Amygdala (tissue), 56 donors: ENCODE measurements around the gene LHFPL3.
"Not testable (repeated sequence)": the region's sequence is repeated elsewhere in the genome, so short reads cannot be mapped to it uniquely, and the experiment has no call there.

Experiments
- DNase-seq, 56 donors: peaks; one replicate each; lab custom pipeline; 2025; lab: John Stamatoyannopoulos, UW

The LHFPL3 gene

DNA sequence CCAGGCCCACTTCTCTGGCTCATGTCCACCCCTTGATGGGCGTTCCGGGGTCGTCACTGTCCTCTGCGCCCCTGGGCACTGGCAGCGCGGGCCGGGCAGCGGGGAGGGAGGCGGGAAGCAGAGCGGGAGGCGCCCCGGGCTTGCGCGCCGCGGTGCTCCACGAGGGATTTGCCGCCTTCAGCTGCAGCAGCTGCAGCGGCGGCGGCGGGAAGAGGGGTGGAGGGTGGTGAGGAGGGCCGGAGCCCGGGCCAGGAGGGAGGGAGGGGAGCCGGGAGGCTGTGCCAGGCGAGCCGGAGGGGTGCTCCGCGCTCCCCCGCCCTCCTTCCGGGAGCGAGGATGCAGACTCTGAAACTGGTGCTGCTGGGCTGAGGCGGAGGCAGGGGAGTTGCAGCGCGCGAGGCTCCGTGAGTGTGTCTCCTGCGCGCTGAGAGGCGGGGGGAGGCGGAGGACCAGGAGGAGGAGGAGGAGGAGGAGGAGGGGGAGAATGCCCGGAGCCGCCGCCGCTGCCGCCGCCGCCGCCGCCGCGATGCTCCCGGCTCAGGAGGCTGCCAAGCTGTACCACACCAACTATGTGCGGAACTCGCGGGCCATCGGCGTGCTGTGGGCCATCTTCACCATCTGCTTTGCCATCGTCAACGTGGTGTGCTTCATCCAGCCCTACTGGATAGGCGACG, at the start of gene LHFPL3:
LHFPL3 (plus strand) TSS at position 308 of the 674 bp plus-strand sequence.
- DNase-seq: peak in 36 of 56 donors; percentile 4 to 62 (median 27)

DNA sequence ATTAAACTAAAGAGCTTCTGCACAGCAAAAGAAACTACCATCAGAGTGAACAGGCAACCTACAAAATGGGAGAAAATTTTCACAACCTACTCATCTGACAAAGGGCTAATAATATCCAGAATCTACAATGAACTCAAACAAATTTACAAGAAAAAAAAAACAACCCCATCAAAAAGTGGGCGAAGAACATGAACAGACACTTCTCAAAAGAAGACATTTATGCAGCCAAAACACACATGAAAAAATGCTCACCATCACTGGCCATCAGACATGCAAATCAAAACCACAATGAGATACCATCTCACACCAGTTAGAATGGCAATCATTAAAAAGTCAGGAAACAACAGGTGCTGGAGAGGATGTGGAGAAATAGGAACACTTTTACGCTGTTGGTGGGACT, 46.7 kb upstream of the LHFPL3 start:
- DNase-seq: not testable (repeated sequence)

DNA sequence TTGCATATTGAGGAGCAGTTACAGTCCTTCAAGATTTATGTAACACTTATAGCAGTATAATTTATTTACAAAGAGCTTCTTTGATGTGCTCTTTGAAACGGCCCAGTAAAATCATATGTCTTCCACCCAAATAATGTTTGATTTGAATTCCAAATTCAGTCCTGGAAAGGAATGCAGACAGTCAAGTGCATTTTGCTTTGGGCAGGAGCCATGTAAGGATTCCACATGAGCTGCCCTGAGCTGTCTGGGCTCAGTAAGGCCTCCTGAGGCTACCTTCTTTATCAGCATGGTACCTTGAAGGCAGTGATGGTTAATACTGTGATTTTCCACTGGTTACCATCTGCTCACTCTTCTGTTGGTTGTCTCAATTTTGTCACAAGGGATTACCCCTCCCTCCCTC, 41.6 kb upstream of the LHFPL3 start:
- DNase-seq: no peak

DNA sequence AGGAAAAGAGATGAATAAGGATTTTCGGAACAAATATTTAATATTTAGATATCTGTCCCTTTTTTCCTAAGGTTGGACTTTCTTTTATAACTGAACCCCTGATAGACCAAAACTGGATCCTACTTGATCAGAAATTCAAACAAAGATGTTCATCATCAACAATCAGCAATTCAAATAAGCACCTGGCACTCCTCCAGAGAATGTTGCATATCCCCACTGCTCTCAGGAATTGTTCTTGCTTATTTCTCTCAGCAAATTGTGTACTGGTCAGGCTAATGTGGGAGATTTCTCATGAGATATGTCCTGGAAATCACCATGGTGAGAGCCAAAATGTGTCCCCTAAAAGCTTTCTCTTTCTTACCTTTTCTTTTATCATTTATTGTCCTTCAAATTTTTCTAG, 40.3 kb upstream of the LHFPL3 start:
- no peak for DNase-seq

DNA sequence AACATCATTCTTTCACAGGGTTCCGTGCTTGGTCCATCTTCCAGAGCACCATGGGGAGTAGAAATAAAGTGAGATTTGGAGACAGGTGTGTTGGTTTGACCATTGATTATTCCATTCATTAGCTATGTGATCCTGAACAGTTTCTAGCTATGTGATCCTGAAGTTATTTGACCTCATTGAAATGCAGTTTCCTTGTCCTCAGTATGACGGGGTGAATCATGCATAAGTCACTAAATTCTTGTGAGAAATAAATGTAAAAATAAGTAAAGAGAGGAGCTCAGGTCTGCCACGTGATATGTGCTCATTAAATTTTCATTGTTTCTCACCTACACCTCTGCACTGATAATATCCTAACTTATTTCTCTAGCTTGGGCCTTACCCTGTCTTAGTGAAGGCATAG, 34.1 kb upstream of the LHFPL3 start:
- DNase-seq: no peak

DNA sequence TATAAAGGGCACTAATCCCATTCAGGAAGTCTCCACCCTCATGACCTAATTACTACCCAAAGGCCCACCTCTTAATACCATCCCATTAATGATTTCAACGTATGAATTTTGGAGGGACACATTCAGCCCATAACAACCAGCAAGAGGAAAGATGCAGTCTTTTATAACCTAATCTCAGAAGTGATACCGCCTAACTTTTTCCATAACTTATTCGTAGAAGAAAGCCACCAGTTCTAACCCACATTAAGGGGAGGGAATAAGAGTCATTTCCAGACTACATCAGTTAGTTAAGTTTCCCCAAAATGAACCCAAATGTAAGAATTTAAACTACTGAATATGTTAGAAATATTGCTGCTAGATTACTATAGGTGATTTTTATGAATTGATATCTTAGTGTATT, 32.1 kb upstream of the LHFPL3 start:
- DNase-seq: no peak

DNA sequence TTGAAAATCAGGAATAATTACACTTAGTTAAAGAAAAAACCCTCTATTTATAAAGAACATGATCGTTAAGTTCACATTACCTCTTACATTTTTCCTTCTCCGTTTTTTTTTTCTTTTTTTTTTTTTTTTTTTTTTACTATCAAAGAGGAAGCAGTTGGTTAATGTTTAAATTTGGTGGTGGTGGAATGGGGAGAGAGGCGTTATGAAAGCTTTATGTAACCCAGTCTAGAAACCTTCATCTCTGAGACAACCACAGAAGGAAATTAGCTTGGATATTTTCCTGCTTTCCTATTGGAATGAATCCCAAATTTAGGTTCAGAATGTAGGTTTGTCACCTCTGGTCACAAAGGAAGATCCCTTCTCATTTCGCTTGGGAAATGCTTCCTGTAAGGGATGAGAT, 31.5 kb upstream of the LHFPL3 start:
- DNase-seq: no peak

DNA sequence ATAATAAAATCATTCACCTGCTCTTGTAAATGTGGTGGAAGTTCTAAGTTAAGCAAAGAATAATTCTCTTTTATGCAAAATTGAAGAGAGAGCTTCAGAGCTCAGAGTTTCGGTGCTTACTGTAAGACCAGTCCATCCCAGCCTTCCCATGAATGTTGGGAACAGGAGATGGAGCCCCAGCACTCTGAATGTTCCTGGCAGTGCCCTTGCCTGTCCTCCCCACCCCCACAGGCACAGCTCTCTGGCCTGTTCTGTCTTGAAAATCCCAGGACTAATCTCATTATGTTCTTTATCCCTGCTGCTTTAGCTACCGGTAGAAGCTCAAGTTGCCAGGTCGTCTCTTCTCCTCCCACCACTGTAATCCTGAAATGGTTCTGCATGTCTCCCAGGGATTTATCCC, 29.1 kb upstream of the LHFPL3 start:
- no peak for DNase-seq

DNA sequence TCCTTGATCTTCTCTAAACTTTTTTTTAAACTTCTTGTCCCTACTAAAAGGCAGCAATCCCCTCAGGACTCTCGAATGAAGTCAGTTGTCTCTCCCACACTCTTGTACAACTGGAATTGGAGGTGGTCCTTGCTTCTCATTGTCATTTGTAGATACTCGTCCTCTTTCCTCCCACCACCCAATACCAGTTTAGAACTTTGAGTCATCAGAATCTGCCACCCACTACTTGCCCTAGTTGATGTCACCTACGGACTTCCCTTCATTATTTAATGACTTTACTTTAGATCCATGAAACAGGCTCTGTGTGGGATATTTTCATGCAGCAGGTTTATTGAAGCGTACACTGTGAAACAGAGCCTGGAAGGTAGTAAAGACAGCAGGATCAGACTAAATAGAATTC, 28.6 kb upstream of the LHFPL3 start:
- no peak for DNase-seq

DNA sequence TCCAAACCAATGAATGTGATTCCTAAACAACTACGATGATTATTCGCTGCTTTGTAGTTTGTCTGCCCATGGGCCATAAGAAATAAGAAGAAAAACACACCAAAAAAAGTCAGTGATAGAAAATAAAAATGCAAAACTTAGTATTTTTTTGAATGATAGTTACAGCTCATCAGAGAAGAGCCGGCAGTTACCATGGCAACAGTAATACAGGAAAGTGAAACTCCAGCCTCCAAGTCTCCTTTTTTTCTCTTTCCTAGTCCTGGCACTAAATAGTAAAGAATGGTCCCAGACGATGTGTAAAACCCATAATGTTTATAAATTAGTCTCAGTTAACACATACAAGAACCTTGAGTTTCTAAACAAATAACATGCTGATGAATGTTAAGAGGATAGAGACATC, 21.6 kb upstream of the LHFPL3 start:
- DNase-seq: no peak

DNA sequence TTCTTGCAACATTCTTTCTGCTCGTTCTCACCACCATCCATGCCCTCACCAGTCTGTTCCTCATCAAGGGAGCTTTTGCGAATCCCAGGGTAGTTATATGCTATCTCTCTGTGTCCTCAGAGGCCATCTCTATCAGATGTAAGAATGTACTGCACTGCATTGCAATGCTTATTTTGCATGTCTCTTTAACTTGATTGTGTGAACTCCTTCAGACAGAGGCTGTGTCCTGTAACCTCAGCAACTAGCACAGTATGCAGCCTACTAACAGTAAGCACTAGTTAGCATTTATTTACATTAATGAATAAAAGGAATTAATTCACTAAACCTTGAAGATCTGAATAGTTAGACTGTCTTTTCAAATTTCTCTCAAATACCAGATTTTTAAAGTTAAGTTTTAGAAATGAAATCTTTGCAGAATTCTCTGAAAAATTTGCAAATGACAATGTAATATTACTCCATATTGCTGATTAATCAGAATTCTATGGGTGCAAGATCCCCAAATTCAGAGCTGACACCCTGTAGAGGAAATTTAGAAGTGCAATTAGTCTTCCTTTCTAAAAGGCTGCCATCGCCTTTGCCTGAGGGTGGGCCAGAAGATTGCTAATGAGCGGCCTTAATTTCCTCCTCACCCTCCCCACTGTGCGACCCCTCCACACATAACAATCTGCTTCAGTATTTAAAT, 10.3 kb upstream of the LHFPL3 start:
- no peak for DNase-seq

DNA sequence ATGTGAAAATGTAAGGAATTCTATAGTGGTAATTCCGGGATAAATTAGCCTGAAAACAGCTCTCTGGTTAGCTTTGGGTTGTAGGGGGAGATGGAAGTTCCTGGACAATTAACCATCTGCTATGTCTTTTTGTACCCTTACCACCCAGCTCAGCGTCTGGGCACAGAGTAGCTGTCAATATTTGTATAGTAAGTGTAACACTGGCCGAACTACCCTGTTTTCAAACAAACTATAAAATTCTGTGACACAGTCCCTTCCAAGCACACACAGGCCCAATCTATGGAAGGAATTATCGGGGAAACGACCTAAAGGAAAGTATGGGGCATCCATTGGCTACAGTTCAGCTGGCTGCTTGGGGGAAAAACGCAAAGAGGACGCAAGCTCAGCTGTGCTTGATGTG, 869 bp upstream of the LHFPL3 start:
- no peak for DNase-seq

DNA sequence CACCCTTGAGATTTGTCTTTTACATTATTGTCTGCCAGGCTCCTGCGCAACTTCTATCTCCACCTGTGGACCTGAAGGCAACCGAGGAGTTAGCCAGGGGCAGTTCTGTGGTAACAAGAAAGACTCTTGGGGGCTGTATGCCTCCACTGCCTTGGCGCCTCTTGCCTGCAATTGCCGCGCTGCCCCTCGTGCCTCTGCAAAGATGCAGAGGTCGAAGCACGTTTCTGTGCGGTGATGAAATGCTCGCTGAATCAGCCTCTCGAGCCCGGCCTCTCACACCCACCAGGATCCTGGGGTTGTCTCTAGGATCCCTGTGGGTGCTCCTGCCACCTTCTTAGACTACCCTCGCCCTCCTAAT, 486 bp upstream of the LHFPL3 start:
- DNase-seq: peak in 1 of 56 donors; percentile 39

DNA sequence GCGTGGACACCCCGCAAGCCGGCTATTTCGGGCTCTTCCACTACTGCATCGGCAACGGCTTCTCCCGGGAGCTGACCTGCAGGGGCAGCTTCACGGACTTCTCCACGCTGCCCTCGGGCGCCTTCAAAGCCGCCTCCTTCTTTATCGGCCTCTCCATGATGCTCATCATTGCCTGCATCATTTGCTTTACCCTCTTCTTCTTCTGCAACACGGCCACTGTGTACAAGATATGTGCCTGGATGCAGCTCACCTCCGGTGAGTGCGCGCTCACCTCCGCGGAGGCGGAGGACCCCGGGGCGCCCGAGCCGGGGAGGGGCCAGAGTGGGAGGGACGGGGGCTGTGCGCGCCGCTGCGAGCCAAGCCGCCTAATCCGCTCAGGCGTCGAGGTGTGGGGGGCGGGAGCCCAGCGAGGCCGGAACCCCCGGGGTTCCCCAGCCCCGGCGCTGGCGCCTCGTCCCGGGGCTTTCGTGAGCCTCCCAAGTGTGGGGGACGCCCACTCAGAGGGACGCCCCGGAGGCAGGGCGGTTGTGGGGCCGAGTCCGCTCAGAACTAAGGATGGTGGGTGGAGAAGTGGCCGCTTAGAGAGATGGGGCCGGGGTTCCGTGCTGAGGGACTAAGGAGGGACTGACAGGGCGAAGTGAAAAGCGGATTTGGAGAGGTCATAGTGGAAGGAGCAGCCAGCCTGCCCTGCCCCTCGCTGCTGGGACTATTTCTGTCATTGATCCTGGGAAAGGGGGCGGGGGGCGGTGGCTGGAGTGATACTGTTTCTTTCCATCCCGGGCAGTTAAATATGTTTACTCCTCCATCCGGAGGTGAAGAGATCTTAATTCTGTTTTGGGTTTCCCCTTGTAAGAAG, 795 bp downstream of the LHFPL3 start:
- peak in 6 of 56 donors; percentile 2 to 32 (median 20) for DNase-seq

DNA sequence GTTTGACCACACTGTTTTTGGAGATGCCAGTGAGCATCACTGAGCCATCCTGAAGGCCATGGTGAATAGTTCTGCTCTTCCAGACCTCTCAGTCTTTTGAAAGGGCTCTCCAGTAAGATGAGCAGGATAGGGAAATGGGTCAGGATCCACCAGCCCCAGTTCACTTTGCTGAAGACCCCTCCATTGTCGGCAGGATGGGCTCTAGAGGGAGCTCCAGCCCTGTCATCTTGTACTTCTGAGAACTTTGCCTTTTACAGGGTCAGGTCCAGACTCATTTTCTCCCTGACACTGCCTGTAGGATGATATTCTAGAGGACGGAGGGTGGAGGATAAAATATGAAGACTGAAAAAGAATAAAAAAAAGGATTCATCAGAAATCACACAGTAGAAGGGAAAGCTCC, 13.1 kb downstream of the LHFPL3 start:
- peak in 9 of 56 donors; percentile 1 to 63 (median 16) for DNase-seq

DNA sequence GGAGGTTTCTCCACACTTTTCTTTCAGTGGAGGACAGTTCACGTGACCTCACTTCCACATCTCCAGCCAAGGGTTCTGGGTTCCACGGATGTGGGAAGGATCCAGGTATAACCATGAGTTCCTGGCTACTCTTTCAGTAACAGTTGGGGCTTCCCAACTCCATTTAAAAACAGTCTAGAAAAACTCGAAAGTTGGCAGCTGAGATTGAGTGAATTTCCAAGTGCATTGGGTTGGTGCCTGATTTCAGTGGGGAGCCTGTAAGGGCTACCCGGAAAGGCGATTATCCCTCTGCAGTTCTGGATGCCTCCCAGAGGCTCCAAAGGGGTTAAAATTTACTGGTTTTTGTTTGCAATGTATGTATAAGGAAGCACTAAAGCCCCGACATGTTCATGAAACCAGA, 24.3 kb downstream of the LHFPL3 start:
- DNase-seq: no peak

DNA sequence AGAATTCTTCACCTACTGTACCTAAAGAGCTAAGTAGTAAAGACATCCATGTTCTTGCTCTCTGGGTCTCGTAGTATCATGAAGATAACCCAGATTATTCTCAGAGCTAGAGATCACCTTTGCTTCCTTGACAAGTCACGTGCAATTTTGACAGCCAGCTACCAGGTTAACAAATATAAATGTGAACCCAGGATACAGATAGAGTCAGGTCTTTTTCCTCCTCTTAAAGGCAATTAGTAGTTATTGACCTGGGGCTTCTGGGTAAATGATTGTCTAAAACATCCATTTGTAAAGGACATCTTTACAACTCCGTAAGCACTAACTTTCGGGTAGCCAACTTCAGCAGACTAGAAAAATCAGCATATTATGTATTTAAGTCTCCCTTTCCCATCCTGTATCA, 28.8 kb downstream of the LHFPL3 start:
- DNase-seq: no peak

DNA sequence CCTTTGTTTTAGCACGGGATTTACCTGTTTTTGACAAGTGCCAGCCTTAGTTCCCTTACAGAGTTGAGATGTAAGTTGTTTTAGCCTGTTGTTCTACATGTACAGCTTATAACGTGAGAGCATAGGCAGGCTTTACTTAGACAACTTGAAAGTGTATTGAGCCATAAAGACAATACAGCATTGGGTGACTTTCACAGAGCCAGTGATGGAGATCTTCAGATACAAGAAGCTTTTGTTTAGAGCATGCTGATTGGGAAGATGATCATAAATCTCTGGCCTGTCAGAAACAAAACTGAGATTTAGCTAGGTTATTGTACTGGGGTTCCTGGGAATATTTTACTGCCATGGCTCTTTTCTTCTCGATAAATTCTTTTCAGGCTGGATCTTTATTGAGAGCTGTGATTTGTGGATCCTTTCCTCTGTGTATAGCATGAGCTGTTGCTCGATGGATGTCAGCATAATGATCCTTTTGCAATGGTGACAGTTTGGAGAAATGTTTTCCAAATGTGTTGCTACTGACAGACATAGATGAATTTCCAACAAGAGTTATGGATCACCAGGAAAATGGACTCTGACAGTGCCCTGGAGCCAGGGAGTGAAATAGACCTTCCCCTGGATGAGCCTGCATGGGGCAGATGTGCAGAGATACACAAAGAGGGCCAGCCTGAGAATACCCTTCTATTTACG, 30.2 kb downstream of the LHFPL3 start:
- DNase-seq: no peak

DNA sequence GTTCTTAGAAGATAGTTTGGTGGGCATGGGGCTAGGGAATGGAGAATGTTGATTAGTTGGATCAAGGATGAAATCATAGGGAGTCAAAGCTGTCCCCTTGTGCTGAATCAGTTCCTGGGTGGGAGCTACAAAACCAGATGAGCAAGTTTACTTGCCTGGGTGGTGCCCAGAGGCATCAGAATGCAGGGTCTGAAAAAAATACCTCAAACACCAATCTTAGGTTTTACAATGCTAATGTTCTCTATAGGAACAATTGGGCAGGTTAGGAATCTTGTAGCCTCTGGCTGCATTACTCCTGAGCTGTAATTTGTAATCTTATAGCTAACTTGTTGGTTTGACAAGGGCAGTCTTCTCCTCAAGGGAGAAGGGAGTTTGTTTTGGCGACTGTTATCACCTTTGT, 34.4 kb downstream of the LHFPL3 start:
- DNase-seq: no peak

DNA sequence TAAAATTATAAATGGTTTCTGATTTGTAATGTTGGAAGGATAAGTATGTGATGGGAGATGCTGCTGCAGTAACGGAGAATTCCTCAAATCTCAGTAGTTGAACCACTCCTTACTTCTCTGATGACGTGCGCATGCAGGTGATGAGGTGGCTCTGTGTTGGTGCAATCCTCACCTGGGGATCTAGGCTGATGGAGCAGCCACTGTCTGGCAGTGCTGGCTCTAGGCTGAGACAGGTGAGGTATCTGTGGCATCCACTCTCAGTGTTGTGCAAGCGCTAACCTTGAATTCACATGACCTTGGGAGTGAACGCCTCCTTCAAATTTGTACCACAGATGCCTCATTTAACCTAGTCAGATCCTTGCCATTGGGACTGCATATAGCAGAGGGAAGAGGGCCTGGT, 35.0 kb downstream of the LHFPL3 start:
- no peak for DNase-seq

DNA sequence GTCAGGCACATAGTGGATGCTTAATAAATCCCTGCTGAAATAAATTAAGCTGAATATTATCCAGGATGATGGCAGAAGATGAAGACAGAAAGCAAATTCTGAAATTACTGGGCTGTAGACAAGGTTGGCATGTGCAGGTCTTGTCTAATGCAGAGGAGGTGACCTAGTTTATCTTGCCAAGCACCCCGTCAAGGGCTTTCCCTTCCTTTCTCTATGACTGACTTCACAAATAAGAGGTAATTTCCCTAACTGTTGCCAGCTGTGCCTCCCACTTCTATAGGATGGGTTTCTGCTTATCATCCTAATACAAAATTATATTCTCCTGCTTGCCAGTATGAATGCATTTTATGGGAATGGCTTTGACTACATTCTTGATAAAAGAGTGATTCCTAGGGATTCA, 38.0 kb downstream of the LHFPL3 start:
- no peak for DNase-seq
